RCC 7860 (cell line): ENCODE measurements around the gene USO1.
"Not testable (repeated sequence)": the region's sequence is repeated elsewhere in the genome, so short reads cannot be mapped to it uniquely, and the experiment has no call there.

Source experiments
- DNase-seq: peaks from one replicate; pipeline ENCODE4 v3.0.0-alpha.2; 2015; ENCODE audit warnings: low spot score
- FAIRE-seq: peaks from 2 replicates; lab custom pipeline; 2012; peaks lifted over from hg19 to GRCh38; lab: Jason Lieb, UNC

The USO1 gene

GRCh38 chr4:75742451-75742850 is 18.1 kb downstream of the USO1 start:
- FAIRE-seq (no peak), DNase-seq (no peak)

- FAIRE-seq (no peak), DNase-seq (no peak)
Measured at GRCh38 chr4:75745161-75745560, 20.8 kb downstream of the USO1 start.

GRCh38 chr4:75745721-75746199 is 21.4 kb downstream of the USO1 start:
- FAIRE-seq (no peak), DNase-seq (no peak)

GRCh38 chr4:75752637-75753036 is 28.3 kb downstream of the USO1 start:
- DNase-seq = no peak
- FAIRE-seq = no peak

GRCh38 chr4:75769036-75769435 is 44.7 kb downstream of the USO1 start:
- DNase-seq (no peak), FAIRE-seq (no peak)

GRCh38 chr4:75771607-75772006 is 47.2 kb downstream of the USO1 start:
- no peak for FAIRE-seq
- DNase-seq = no peak

GRCh38 chr4:75777589-75777988 is 53.2 kb downstream of the USO1 start:
- no peak for FAIRE-seq

GRCh38 chr4:75779105-75779757 is 54.9 kb downstream of the USO1 start:
- DNase-seq = no peak
- no peak for FAIRE-seq

More at GRCh38 chr4:75777589-75777988, 53.2 kb downstream of the USO1 start:
- DNase-seq = no peak

GRCh38 chr4:75781305-75781704 is 56.9 kb downstream of the USO1 start:
- DNase-seq = no peak
- no peak for FAIRE-seq

GRCh38 chr4:75786526-75786925 is 62.1 kb downstream of the USO1 start:
- no peak for DNase-seq
- FAIRE-seq = peak; percentile 72

GRCh38 chr4:75786938-75787337 is 62.6 kb downstream of the USO1 start:
- FAIRE-seq (no peak), DNase-seq (no peak)

GRCh38 chr4:75790024-75790423 is 65.6 kb downstream of the USO1 start:
- FAIRE-seq (no peak), DNase-seq (no peak)

GRCh38 chr4:75800972-75801371 is 76.6 kb downstream of the USO1 start:
- FAIRE-seq = no peak
- no peak for DNase-seq

GRCh38 chr4:75806035-75806434 is 81.7 kb downstream of the USO1 start:
- not testable (repeated sequence) for DNase-seq, FAIRE-seq

GRCh38 chr4:75817901-75818300 is 93.5 kb downstream of the USO1 start:
- FAIRE-seq = no peak
- DNase-seq = no peak

- FAIRE-seq (no peak), DNase-seq (no peak)
Measured at GRCh38 chr4:75819121-75819520, 94.7 kb downstream of the USO1 start.

- no peak for FAIRE-seq
Measured at GRCh38 chr4:75820197-75820596, 95.8 kb downstream of the USO1 start.

GRCh38 chr4:75820676-75821075 is 96.3 kb downstream of the USO1 start:
- DNase-seq (no peak), FAIRE-seq (no peak)

More at GRCh38 chr4:75820197-75820596, 95.8 kb downstream of the USO1 start:
- DNase-seq = no peak

GRCh38 chr4:75821216-75821615 is 96.8 kb downstream of the USO1 start:
- no peak for FAIRE-seq

GRCh38 chr4:75821966-75822365 is 97.6 kb downstream of the USO1 start:
- FAIRE-seq (no peak), DNase-seq (no peak)

More at GRCh38 chr4:75821216-75821615, 96.8 kb downstream of the USO1 start:
- DNase-seq = no peak

- FAIRE-seq (no peak), DNase-seq (no peak)
Measured at GRCh38 chr4:75822416-75822815, 98.0 kb downstream of the USO1 start.

GRCh38 chr4:75823812-75824211 is 99.4 kb downstream of the USO1 start:
- FAIRE-seq (no peak), DNase-seq (no peak)

GRCh38 chr4:75830906-75831305 is 106.5 kb downstream of the USO1 start:
- FAIRE-seq (no peak), DNase-seq (no peak)
